BJ (cell line): ENCODE data around the gene CNN3. TPM values are rescaled to one million over a fixed set of nuclear protein-coding genes. Genes with fewer than 3 reads are reported as not detected.

ENCODE experiments used
- CTCF ChIA-PET: fragments of 350-600 bp; formaldehyde crosslinking; extraction: SDS; loops from one replicate; lab custom pipeline; 2021; ENCODE audit warnings: antibody characterized with exemption, inconsistent platforms; lab: Yijun Ruan, JAX
- POLR2A ChIA-PET: fragments of 300-600 bp; sonication (Branson Sonifier 250); formaldehyde crosslinking; extraction: SDS; loops from one replicate; lab custom pipeline; 2021; ENCODE audit warnings: antibody characterized with exemption; lab: Charles Lee
- DNase-seq: peaks from one replicate; pipeline ENCODE4 v3.0.0-alpha.2; 2011; ENCODE audit warnings: low read depth
- H3K27me3 ChIP-seq: 2 replicates; pipeline ENCODE4 v1.6.0; 2011; ENCODE audit warnings: low read length; ENCODE audit not compliant: control insufficient read depth, insufficient read depth
- H3K36me3 ChIP-seq: 2 replicates; pipeline ENCODE4 v1.5.1; 2011; ENCODE audit warnings: low read length; ENCODE audit not compliant: control insufficient read depth, insufficient read depth
- H3K4me3 ChIP-seq: 2 replicates; pipeline ENCODE4 v1.5.1; 2011; ENCODE audit warnings: low read depth, mild to moderate bottlenecking, control low read depth, low read length
- CTCF ChIP-seq: IDR thresholded peaks from 2 replicates; pipeline ENCODE4 v1.5.1; 2011; ENCODE audit warnings: low read depth, mild to moderate bottlenecking, control low read depth, inconsistent platforms, low read length, moderate library complexity; ENCODE audit not compliant: insufficient read depth
- polyA plus RNA-seq: library from polyadenylated mRNA; depleted of rRNA; stranded (reverse); fragments of >200 nt; gene quantifications from 2 replicates; pipeline ENCODE4 v1.2.3, GENCODE V29; 2011

Gene CNN3
- polyA plus RNA-seq, 1 experiment, result 169 TPM

- DNase-seq, result no peak
- ChIA-PET POLR2A (no interaction called here), CTCF (interaction anchor here (0.6 to 1.7 kb wide), 3 partner anchors 10 to 42 kb away, joined by 4 to 6 read pairs (median 4); no protein-coding TSS in a partner anchor)
- Histone ChIP-seq H3K36me3 (no peaks in the 10 kb centered on the region), H3K4me3 (no peak overlapping the region), H3K27me3 (no peaks in the 10 kb centered on the region)
- TF ChIP-seq CTCF, result no peak
These were observed 35.1 kb upstream of the CNN3 start for GRCh38 chr1:94961988-94962387.

GRCh38 chr1:94961582-94961981 is 34.7 kb upstream of the CNN3 start:
- TF ChIP-seq CTCF, result no peak
- POLR2A ChIA-PET, result interaction anchor here (0.6 kb wide), 1 partner anchor 272 kb away, joined by 4 read pairs; the partner anchor contains the start of gene RWDD3

GRCh38 chr1:94958081-94958480 is 31.2 kb upstream of the CNN3 start:
- TF ChIP-seq CTCF, result no peak
- ChIA-PET CTCF (interaction anchor here (1.1 kb wide), 1 partner anchor 84 kb away, joined by 3 read pairs; no protein-coding TSS in a partner anchor), POLR2A (no interaction called here)
- Histone ChIP-seq H3K36me3 (no peaks in the 10 kb centered on the region), H3K27me3 (no peaks in the 10 kb centered on the region), H3K4me3 (no peak overlapping the region)
- DNase-seq, result no peak

More at GRCh38 chr1:94961582-94961981, 34.7 kb upstream of the CNN3 start:
- no peaks in the 10 kb centered on the region for H3K36me3 ChIP-seq
- H3K27me3 ChIP-seq, result no peaks in the 10 kb centered on the region
- no peak for DNase-seq
- H3K4me3 ChIP-seq, result no peak overlapping the region
- CTCF ChIA-PET, result interaction anchor here (0.6 to 1.7 kb wide), 3 partner anchors 10 to 41 kb away, joined by 4 to 6 read pairs (median 4); no protein-coding TSS in a partner anchor

GRCh38 chr1:94955767-94956632 is 29.1 kb upstream of the CNN3 start:
- no peak for DNase-seq
- Histone ChIP-seq H3K27me3 (no peaks in the 10 kb centered on the region), H3K36me3 (no peaks in the 10 kb centered on the region), H3K4me3 (no peak overlapping the region)
- ChIA-PET CTCF (interaction anchor here (1.6 kb wide), 1 partner anchor 13 kb away, joined by 3 read pairs; no protein-coding TSS in a partner anchor), POLR2A (no interaction called here)
- TF ChIP-seq CTCF, result no peak
